ENCODE data around the gene LRRC25.
A peak's percentile ranks its signal among the peaks of the same experiment; 100 is the strongest.

The LRRC25 gene

GRCh38 chr19:18418029-18418482 is 20.6 kb upstream of the LRRC25 start:
- H3K4me3 ChIP-seq (ENCODE audit: low read depth, low read length): no peak overlapping the region; the same call in 1 of the 2 replicates
- H3K36me3 ChIP-seq (ENCODE audit: control insufficient read depth in 2 of 2, insufficient read depth in 1 of 2, low read length in 2 of 2): no peaks in the 10 kb centered on the region
- H3K27ac ChIP-seq (ENCODE audit: extremely low read depth, low read depth, low read length): no peak overlapping the region
- H3K4me1 ChIP-seq (ENCODE audit: control insufficient read depth, insufficient read depth, low read length): peaks cover 9% of the 10 kb centered on the region; the same call in 1 of the 2 replicates
- ChIA-PET POLR2A (interaction anchor here (0.6 to 4.2 kb wide), 4 partner anchors 19 to 225 kb away, joined by 3 to 75 read pairs (median 4); partner anchors contain the start of genes JUND and MPV17L2), CTCF (interaction anchor here (0.7 to 4.5 kb wide), 7 partner anchors 8 to 768 kb away, joined by 3 to 32 read pairs (median 5); partner anchors contain the start of gene GDF15)
- H3K9me3 ChIP-seq (ENCODE audit: control insufficient read depth, insufficient read depth, low read depth, low read length): no peaks in the 10 kb centered on the region
- TF ChIP-seq ZNF132 (tag by site-specific recombination; IDR thresholded peaks at IDR 0.05; ENCODE audit: borderline replicate concordance) (no peak), KLF7 (tag by site-specific recombination; IDR thresholded peaks at IDR 0.05; ENCODE audit: borderline replicate concordance) (no peak), ZFP37 (tag by site-specific recombination; IDR thresholded peaks at IDR 0.05) (no peak), EGR2 (tag by site-specific recombination; IDR thresholded peaks at IDR 0.05; ENCODE audit: low read depth) (0 out of 2 replicates have a peak, but pooled peaks have one; percentile 50), ZSCAN23 (tag by site-specific recombination; IDR thresholded peaks at IDR 0.05) (no peak), ZNF24 (tag by site-specific recombination; IDR thresholded peaks at IDR 0.05) (no peak), SP3 (tag by site-specific recombination; IDR thresholded peaks at IDR 0.05) (no peak), ZBTB6 (tag by site-specific recombination; IDR thresholded peaks at IDR 0.05) (no peak), GLIS1 (tag by site-specific recombination; IDR thresholded peaks at IDR 0.05) (peak; percentile 3; the same call in 1 of the 2 replicates), ZNF580 (tag by site-specific recombination; IDR thresholded peaks at IDR 0.05) (no peak), ZNF2 (tag by site-specific recombination; IDR thresholded peaks at IDR 0.05) (no peak), ZNF223 (tag by site-specific recombination; IDR thresholded peaks at IDR 0.05) (no peak), ZEB2 (tag by site-specific recombination; IDR thresholded peaks at IDR 0.05) (no peak), YY1 (tag by site-specific recombination; IDR thresholded peaks at IDR 0.05) (no peak), ZNF114 (tag by site-specific recombination; IDR thresholded peaks at IDR 0.05) (no peak), ZBTB17 (tag by site-specific recombination; IDR thresholded peaks at IDR 0.05) (no peak), ZBTB26 (tag by site-specific recombination; optimal IDR thresholded peaks at IDR 0.05) (peak; percentile 26), ZNF157 (tag by site-specific recombination; IDR thresholded peaks at IDR 0.05) (no peak), ZFHX2 (tag by site-specific recombination; conservative IDR thresholded peaks at IDR 0.05) (peak; percentile 73)
- TF ChIP-seq, protein P1, sequence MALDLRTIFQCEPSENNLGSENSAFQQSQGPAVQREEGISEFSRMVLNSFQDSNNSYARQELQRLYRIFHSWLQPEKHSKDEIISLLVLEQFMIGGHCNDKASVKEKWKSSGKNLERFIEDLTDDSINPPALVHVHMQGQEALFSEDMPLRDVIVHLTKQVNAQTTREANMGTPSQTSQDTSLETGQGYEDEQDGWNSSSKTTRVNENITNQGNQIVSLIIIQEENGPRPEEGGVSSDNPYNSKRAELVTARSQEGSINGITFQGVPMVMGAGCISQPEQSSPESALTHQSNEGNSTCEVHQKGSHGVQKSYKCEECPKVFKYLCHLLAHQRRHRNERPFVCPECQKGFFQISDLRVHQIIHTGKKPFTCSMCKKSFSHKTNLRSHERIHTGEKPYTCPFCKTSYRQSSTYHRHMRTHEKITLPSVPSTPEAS (tag by site-specific recombination; IDR thresholded peaks at IDR 0.05): 0 out of 2 replicates have a peak, but pooled peaks have one; percentile 60
- TF ChIP-seq, protein P2, sequence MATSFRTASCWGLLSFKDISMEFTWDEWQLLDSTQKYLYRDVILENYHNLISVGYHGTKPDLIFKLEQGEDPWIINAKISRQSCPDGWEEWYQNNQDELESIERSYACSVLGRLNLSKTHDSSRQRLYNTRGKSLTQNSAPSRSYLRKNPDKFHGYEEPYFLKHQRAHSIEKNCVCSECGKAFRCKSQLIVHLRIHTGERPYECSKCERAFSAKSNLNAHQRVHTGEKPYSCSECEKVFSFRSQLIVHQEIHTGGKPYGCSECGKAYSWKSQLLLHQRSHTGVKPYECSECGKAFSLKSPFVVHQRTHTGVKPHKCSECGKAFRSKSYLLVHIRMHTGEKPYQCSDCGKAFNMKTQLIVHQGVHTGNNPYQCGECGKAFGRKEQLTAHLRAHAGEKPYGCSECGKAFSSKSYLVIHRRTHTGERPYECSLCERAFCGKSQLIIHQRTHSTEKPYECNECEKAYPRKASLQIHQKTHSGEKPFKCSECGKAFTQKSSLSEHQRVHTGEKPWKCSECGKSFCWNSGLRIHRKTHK (tag by site-specific recombination; IDR thresholded peaks at IDR 0.05): no peak

Data from HEK293 (cell line).